Endothelial cell (in vitro differentiated cells): ENCODE results near the gene SBF2. TPM values are rescaled to one million over a fixed set of nuclear protein-coding genes. Genes with fewer than 3 reads are reported as not detected.

Experiments
- DNase-seq: peaks from one replicate; pipeline ENCODE4 v3.0.0; 2021; ENCODE audit warnings: low spot score
- H3K27ac Mint-ChIP-seq: one replicate; pipeline ENCODE4 v1.8.0; 2021; ENCODE audit warnings: mixed read lengths, inconsistent platforms; ENCODE audit not compliant: unreplicated experiment
- H3K27me3 Mint-ChIP-seq: one replicate; pipeline ENCODE4 v1.8.0; 2021; ENCODE audit warnings: mild to moderate bottlenecking, moderate library complexity, mixed read lengths, inconsistent platforms; ENCODE audit not compliant: unreplicated experiment
- H3K36me3 Mint-ChIP-seq: one replicate; pipeline ENCODE4 v1.8.0; 2021; ENCODE audit warnings: mild to moderate bottlenecking, low read depth, mixed read lengths, inconsistent platforms; ENCODE audit not compliant: unreplicated experiment
- H3K4me1 Mint-ChIP-seq: one replicate; pipeline ENCODE4 v1.8.0; 2021; ENCODE audit warnings: mild to moderate bottlenecking, mixed read lengths, inconsistent platforms; ENCODE audit not compliant: unreplicated experiment
- H3K4me3 Mint-ChIP-seq: one replicate; pipeline ENCODE4 v1.8.0; 2021; ENCODE audit warnings: mild to moderate bottlenecking, mixed read lengths, inconsistent platforms; ENCODE audit not compliant: unreplicated experiment
- H3K9me3 Mint-ChIP-seq: one replicate; pipeline ENCODE4 v1.8.0; 2021; ENCODE audit warnings: mixed read lengths, inconsistent platforms; ENCODE audit not compliant: unreplicated experiment
- total RNA-seq: library from RNA; stranded (reverse); fragmentation: NEBNext Ultra II Directional; extraction: Animal tissue kit (Norgen Biotek cat#: 25700); gene quantifications from one replicate; pipeline ENCODE4 v1.2.1, GENCODE V29; 2021; ENCODE audit not compliant: unreplicated experiment
- TF ChIP-seq, protein P1 (sequence below): fragments of 200-600 bp; sonication (generic); IDR thresholded peaks from one replicate; pipeline ENCODE4 v1.5.0; 2021; ENCODE audit warnings: antibody characterized with exemption; ENCODE audit not compliant: unreplicated experiment

SBF2 gene
- total RNA-seq, 1 donor from 2014 or later = 40.8 TPM

DNA sequence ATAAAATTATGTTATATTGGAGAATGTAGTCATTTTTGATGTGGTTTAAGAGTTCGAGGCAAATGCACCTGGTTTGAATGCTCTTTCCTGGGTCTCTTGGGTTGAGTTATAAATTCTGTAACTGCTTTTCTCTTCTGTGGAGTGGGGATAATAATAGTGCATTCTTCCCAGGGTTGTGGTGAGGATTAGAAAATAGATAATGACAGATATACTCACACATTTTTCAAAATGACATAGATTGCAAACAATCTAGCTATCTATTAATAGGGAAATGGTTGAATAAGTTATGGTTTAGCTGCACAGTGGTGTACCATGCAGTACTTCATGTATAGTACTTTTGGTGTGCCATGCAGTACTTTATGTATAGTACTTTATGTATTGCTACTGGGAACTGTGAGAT is 562.8 kb downstream of the SBF2 start:
- Mint-ChIP-seq H3K27ac (peak overlapping the region; percentile 26), H3K4me1 (peaks cover 5% of the 10 kb centered on the region), H3K27me3 (peaks cover 1% of the 10 kb centered on the region), H3K9me3 (no peaks in the 10 kb centered on the region), H3K4me3 (no peak overlapping the region), H3K36me3 (peaks cover 29% of the 10 kb centered on the region)
- no peak for DNase-seq
- TF ChIP-seq, protein P1, sequence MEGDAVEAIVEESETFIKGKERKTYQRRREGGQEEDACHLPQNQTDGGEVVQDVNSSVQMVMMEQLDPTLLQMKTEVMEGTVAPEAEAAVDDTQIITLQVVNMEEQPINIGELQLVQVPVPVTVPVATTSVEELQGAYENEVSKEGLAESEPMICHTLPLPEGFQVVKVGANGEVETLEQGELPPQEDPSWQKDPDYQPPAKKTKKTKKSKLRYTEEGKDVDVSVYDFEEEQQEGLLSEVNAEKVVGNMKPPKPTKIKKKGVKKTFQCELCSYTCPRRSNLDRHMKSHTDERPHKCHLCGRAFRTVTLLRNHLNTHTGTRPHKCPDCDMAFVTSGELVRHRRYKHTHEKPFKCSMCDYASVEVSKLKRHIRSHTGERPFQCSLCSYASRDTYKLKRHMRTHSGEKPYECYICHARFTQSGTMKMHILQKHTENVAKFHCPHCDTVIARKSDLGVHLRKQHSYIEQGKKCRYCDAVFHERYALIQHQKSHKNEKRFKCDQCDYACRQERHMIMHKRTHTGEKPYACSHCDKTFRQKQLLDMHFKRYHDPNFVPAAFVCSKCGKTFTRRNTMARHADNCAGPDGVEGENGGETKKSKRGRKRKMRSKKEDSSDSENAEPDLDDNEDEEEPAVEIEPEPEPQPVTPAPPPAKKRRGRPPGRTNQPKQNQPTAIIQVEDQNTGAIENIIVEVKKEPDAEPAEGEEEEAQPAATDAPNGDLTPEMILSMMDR = no peak

Other genes with a start within 250 kb of the SBF2 start
- 78.3 TPM for gene ADM, start 10.9 kb upstream of the SBF2 start, total RNA-seq
- gene AMPD3, start 161.0 kb upstream of the SBF2 start, total RNA-seq = 23.2 TPM
- 32.8 TPM for gene RNF141, start 247.0 kb upstream of the SBF2 start, total RNA-seq